ENCODE data around the gene LRMDA.

Gene LRMDA

GRCh38 chr10:76160446-76161300, 729.2 kb downstream of the LRMDA start:
- no peaks in the 10 kb centered on the region for H3K79me2 ChIP-seq (ENCODE audit: control insufficient read depth, insufficient read depth, low read length, unreplicated experiment)
- no peak overlapping the region for H3K27ac ChIP-seq (ENCODE audit: low read depth, low read length)
- H2AFZ ChIP-seq (ENCODE audit: low read length, unreplicated experiment), result no peak overlapping the region
- no peak overlapping the region for H3K4me3 ChIP-seq (ENCODE audit: low read depth, low read length)
- H3K27me3 ChIP-seq (ENCODE audit: insufficient read depth, low read length), result 0 out of 2 replicates have a peak, but pooled peaks cover 13% of the 10 kb centered on the region
- no peaks in the 10 kb centered on the region for H3K4me1 ChIP-seq (ENCODE audit: control insufficient read depth, insufficient read depth, low read length, unreplicated experiment)
- H3K36me3 ChIP-seq (ENCODE audit: insufficient read depth, low read length), result no peaks in the 10 kb centered on the region

GRCh38 chr10:76161301-76161582, 729.8 kb downstream of the LRMDA start:
- Histone ChIP-seq H2AFZ (ENCODE audit: low read length, unreplicated experiment) (no peak overlapping the region), H3K36me3 (ENCODE audit: insufficient read depth, low read length) (no peaks in the 10 kb centered on the region), H3K4me3 (ENCODE audit: low read depth, low read length) (no peak overlapping the region)

GRCh38 chr10:76168437-76168836, 737.0 kb downstream of the LRMDA start:
- H3K27ac ChIP-seq (ENCODE audit: low read depth, low read length), result no peak overlapping the region
- 0 out of 2 replicates have a peak, but pooled peaks cover 6% of the 10 kb centered on the region for H3K27me3 ChIP-seq (ENCODE audit: insufficient read depth, low read length)
- no peak overlapping the region for H3K4me3 ChIP-seq (ENCODE audit: low read depth, low read length)
- H2AFZ ChIP-seq (ENCODE audit: low read length, unreplicated experiment), result no peak overlapping the region
- H3K4me1 ChIP-seq (ENCODE audit: control insufficient read depth, insufficient read depth, low read length, unreplicated experiment), result no peaks in the 10 kb centered on the region
- no peaks in the 10 kb centered on the region for H3K79me2 ChIP-seq (ENCODE audit: control insufficient read depth, insufficient read depth, low read length, unreplicated experiment)
- no peaks in the 10 kb centered on the region for H3K36me3 ChIP-seq (ENCODE audit: insufficient read depth, low read length)

More at GRCh38 chr10:76161301-76161582, 729.8 kb downstream of the LRMDA start:
- H3K27me3 ChIP-seq (ENCODE audit: insufficient read depth, low read length), result 0 out of 2 replicates have a peak, but pooled peaks cover 10% of the 10 kb centered on the region
- H3K27ac ChIP-seq (ENCODE audit: low read depth, low read length), result no peak overlapping the region
- H3K4me1 ChIP-seq (ENCODE audit: control insufficient read depth, insufficient read depth, low read length, unreplicated experiment), result no peaks in the 10 kb centered on the region
- no peaks in the 10 kb centered on the region for H3K79me2 ChIP-seq (ENCODE audit: control insufficient read depth, insufficient read depth, low read length, unreplicated experiment)

- no peaks in the 10 kb centered on the region for H3K36me3 ChIP-seq (ENCODE audit: insufficient read depth, low read length)
- no peaks in the 10 kb centered on the region for H3K79me2 ChIP-seq (ENCODE audit: control insufficient read depth, insufficient read depth, low read length, unreplicated experiment)
- no peak overlapping the region for H3K4me3 ChIP-seq (ENCODE audit: low read depth, low read length)
- no peaks in the 10 kb centered on the region for H3K4me1 ChIP-seq (ENCODE audit: control insufficient read depth, insufficient read depth, low read length, unreplicated experiment)
- H3K27ac ChIP-seq (ENCODE audit: low read depth, low read length), result no peak overlapping the region
- no peak overlapping the region for H2AFZ ChIP-seq (ENCODE audit: low read length, unreplicated experiment)
- H3K27me3 ChIP-seq (ENCODE audit: insufficient read depth, low read length), result 0 out of 2 replicates have a peak, but pooled peaks cover 6% of the 10 kb centered on the region
These were observed 737.8 kb downstream of the LRMDA start for GRCh38 chr10:76169246-76169645.

- H3K27ac ChIP-seq (ENCODE audit: low read depth, low read length), result no peak overlapping the region
- H3K4me3 ChIP-seq (ENCODE audit: low read depth, low read length), result no peak overlapping the region
- no peak overlapping the region for H2AFZ ChIP-seq (ENCODE audit: low read length, unreplicated experiment)
- H3K79me2 ChIP-seq (ENCODE audit: control insufficient read depth, insufficient read depth, low read length, unreplicated experiment), result no peaks in the 10 kb centered on the region
- H3K36me3 ChIP-seq (ENCODE audit: insufficient read depth, low read length), result no peaks in the 10 kb centered on the region
- H3K27me3 ChIP-seq (ENCODE audit: insufficient read depth, low read length), result 0 out of 2 replicates have a peak, but pooled peaks cover 6% of the 10 kb centered on the region
- H3K4me1 ChIP-seq (ENCODE audit: control insufficient read depth, insufficient read depth, low read length, unreplicated experiment), result no peaks in the 10 kb centered on the region
These were observed 740.6 kb downstream of the LRMDA start for GRCh38 chr10:76172020-76172419.

GRCh38 chr10:76175533-76176165, 744.2 kb downstream of the LRMDA start:
- no peak overlapping the region for H3K4me3 ChIP-seq (ENCODE audit: low read depth, low read length)
- no peaks in the 10 kb centered on the region for H3K36me3 ChIP-seq (ENCODE audit: insufficient read depth, low read length)
- no peaks in the 10 kb centered on the region for H3K79me2 ChIP-seq (ENCODE audit: control insufficient read depth, insufficient read depth, low read length, unreplicated experiment)
- H3K4me1 ChIP-seq (ENCODE audit: control insufficient read depth, insufficient read depth, low read length, unreplicated experiment), result no peaks in the 10 kb centered on the region
- no peak overlapping the region for H2AFZ ChIP-seq (ENCODE audit: low read length, unreplicated experiment)
- no peak overlapping the region for H3K27ac ChIP-seq (ENCODE audit: low read depth, low read length)
- no peaks in the 10 kb centered on the region for H3K27me3 ChIP-seq (ENCODE audit: insufficient read depth, low read length)

- Histone ChIP-seq H3K27me3 (ENCODE audit: insufficient read depth, low read length) (no peaks in the 10 kb centered on the region), H3K4me1 (ENCODE audit: control insufficient read depth, insufficient read depth, low read length, unreplicated experiment) (no peaks in the 10 kb centered on the region), H3K4me3 (ENCODE audit: low read depth, low read length) (no peak overlapping the region), H3K79me2 (ENCODE audit: control insufficient read depth, insufficient read depth, low read length, unreplicated experiment) (no peaks in the 10 kb centered on the region), H2AFZ (ENCODE audit: low read length, unreplicated experiment) (no peak overlapping the region), H3K27ac (ENCODE audit: low read depth, low read length) (no peak overlapping the region), H3K36me3 (ENCODE audit: insufficient read depth, low read length) (no peaks in the 10 kb centered on the region)
These were observed 744.7 kb downstream of the LRMDA start for GRCh38 chr10:76176166-76176550.

- Histone ChIP-seq H3K4me1 (ENCODE audit: control insufficient read depth, insufficient read depth, low read length, unreplicated experiment) (no peaks in the 10 kb centered on the region), H3K79me2 (ENCODE audit: control insufficient read depth, insufficient read depth, low read length, unreplicated experiment) (no peaks in the 10 kb centered on the region), H3K27ac (ENCODE audit: low read depth, low read length) (no peak overlapping the region), H3K4me3 (ENCODE audit: low read depth, low read length) (no peak overlapping the region), H3K27me3 (ENCODE audit: insufficient read depth, low read length) (no peaks in the 10 kb centered on the region), H2AFZ (ENCODE audit: low read length, unreplicated experiment) (no peak overlapping the region), H3K36me3 (ENCODE audit: insufficient read depth, low read length) (no peaks in the 10 kb centered on the region)
These were observed 746.5 kb downstream of the LRMDA start for GRCh38 chr10:76177936-76178335.

- H2AFZ ChIP-seq (ENCODE audit: low read length, unreplicated experiment), result no peak overlapping the region
- H3K36me3 ChIP-seq (ENCODE audit: insufficient read depth, low read length), result no peaks in the 10 kb centered on the region
- H3K79me2 ChIP-seq (ENCODE audit: control insufficient read depth, insufficient read depth, low read length, unreplicated experiment), result no peaks in the 10 kb centered on the region
- H3K4me3 ChIP-seq (ENCODE audit: low read depth, low read length), result no peak overlapping the region
- no peaks in the 10 kb centered on the region for H3K4me1 ChIP-seq (ENCODE audit: control insufficient read depth, insufficient read depth, low read length, unreplicated experiment)
- no peaks in the 10 kb centered on the region for H3K27me3 ChIP-seq (ENCODE audit: insufficient read depth, low read length)
- no peak overlapping the region for H3K27ac ChIP-seq (ENCODE audit: low read depth, low read length)
These were observed 747.3 kb downstream of the LRMDA start for GRCh38 chr10:76178532-76179292.

- no peaks in the 10 kb centered on the region for H3K79me2 ChIP-seq (ENCODE audit: control insufficient read depth, insufficient read depth, low read length, unreplicated experiment)
- no peaks in the 10 kb centered on the region for H3K27me3 ChIP-seq (ENCODE audit: insufficient read depth, low read length)
- no peak overlapping the region for H3K27ac ChIP-seq (ENCODE audit: low read depth, low read length)
- no peaks in the 10 kb centered on the region for H3K4me1 ChIP-seq (ENCODE audit: control insufficient read depth, insufficient read depth, low read length, unreplicated experiment)
- no peaks in the 10 kb centered on the region for H3K36me3 ChIP-seq (ENCODE audit: insufficient read depth, low read length)
- H3K4me3 ChIP-seq (ENCODE audit: low read depth, low read length), result no peak overlapping the region
- H2AFZ ChIP-seq (ENCODE audit: low read length, unreplicated experiment), result no peak overlapping the region
These were observed 748.4 kb downstream of the LRMDA start for GRCh38 chr10:76179806-76180205.

Measured in ACC112 (cell line).